Uterus (tissue), 4 donors: ENCODE measurements around the gene PPP2R2C. TPM values are rescaled to one million over a fixed set of nuclear protein-coding genes. Genes with fewer than 3 reads are reported as not detected.

ENCODE experiments used
- DNase-seq, 2 donors: peaks; one replicate each; pipeline ENCODE4 v3.0.0-alpha.2; 2019 to 2020
- H3K27ac ChIP-seq, 2 donors: fragments of 200-600 bp; sonication (generic); 1 replicate in 1 of 2; 2 replicates in 1 of 2; pipeline ENCODE4 v1.5.1; 2016 to 2018
- H3K27me3 ChIP-seq, 2 donors: fragments of 200-600 bp; sonication (generic); one replicate each; pipeline ENCODE4 v1.5.1; 2018 to 2019; ENCODE audit warnings: control low read depth in 1 of 2
- H3K36me3 ChIP-seq, 2 donors: fragments of 200-600 bp; sonication (generic); one replicate each; pipeline ENCODE4 v1.5.1; 2019; ENCODE audit warnings: control low read depth in 1 of 2
- H3K4me1 ChIP-seq, 2 donors: fragments of 200-600 bp; sonication (generic); one replicate each; pipeline ENCODE4 v1.5.1; 2018 to 2019; ENCODE audit warnings: control low read depth in 1 of 2
- H3K4me3 ChIP-seq, 2 donors: fragments of 200-600 bp; sonication (generic); 1 replicate in 1 of 2; 2 replicates in 1 of 2; pipeline ENCODE4 v1.5.1; 2018 to 2019; ENCODE audit warnings: mild to moderate bottlenecking in 1 of 2
- H3K9me3 ChIP-seq, 2 donors: fragments of 200-600 bp; sonication (generic); one replicate each; pipeline ENCODE4 v1.5.1; 2019; ENCODE audit warnings: control low read depth in 1 of 2
- POLR2A ChIP-seq, 2 donors: fragments of 450-650 bp; IDR thresholded peaks; one replicate each; pipeline ENCODE4 v1.6.1; 2016; ENCODE audit warnings: antibody characterized with exemption in 2 of 2, mild to moderate bottlenecking in 1 of 2, moderate library complexity in 1 of 2
- intact Hi-C: fragments of 100-400 bp; cut with DNase I; formaldehyde crosslinking; loops from one replicate; pipeline ENCODE4 v1.15.1; 2023; ENCODE audit warnings: low total_unique reads
- total RNA-seq, 4 donors: library from RNA; depleted of rRNA in 3 of 4; stranded (reverse); fragments of >200 nt in 3 of 4; gene quantifications; one replicate each; pipeline versions ENCODE4 v1.1.0 to v1.2.4, GENCODE V29; 2014 to 2023
- TF ChIP-seq, protein P1 (sequence below), 4 experiments: fragments of 200-600 bp in 2 of 4; fragments of 450-650 bp in 2 of 4; sonication (generic) in 2 of 4; IDR thresholded peaks; one replicate each; pipeline ENCODE4 v1.5.1; 2016 to 2019; ENCODE audit warnings: antibody characterized with exemption in 4 of 4, mild to moderate bottlenecking in 2 of 4, moderate library complexity in 1 of 4
- donor health status: DM: yes; HTN: yes; CAD: no.

Gene PPP2R2C
- total RNA-seq, 4 donors from 2014 or later, result 2.9 to 49.1 (median 27.3) TPM

DNA sequence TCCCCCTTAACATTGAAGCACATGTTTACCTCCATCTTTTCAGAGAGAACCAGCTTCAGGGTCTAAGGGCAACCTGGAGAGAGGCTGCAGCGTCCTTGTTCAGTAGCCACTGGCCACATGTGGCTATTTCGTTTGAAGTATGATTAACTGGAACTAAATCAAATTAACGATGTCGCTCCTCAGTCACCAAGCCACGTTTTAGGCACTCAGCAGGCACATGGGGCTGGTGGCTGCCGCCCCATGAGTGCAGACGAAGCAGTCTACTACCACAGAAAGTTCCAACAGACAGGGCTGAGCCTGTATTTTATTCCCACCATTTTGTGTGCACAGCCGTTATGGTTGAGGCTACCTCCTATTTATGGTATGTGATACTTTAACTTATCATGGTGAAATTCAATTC, 103.4 kb downstream of the PPP2R2C start:
- no peak overlapping the region for H3K27ac ChIP-seq
- H3K27me3 ChIP-seq, result no peaks in the 10 kb centered on the region
- no peaks in the 10 kb centered on the region for H3K4me1 ChIP-seq
- no peak overlapping the region for H3K4me3 ChIP-seq
- no peaks in the 10 kb centered on the region for H3K9me3 ChIP-seq
- TF ChIP-seq, protein P1, sequence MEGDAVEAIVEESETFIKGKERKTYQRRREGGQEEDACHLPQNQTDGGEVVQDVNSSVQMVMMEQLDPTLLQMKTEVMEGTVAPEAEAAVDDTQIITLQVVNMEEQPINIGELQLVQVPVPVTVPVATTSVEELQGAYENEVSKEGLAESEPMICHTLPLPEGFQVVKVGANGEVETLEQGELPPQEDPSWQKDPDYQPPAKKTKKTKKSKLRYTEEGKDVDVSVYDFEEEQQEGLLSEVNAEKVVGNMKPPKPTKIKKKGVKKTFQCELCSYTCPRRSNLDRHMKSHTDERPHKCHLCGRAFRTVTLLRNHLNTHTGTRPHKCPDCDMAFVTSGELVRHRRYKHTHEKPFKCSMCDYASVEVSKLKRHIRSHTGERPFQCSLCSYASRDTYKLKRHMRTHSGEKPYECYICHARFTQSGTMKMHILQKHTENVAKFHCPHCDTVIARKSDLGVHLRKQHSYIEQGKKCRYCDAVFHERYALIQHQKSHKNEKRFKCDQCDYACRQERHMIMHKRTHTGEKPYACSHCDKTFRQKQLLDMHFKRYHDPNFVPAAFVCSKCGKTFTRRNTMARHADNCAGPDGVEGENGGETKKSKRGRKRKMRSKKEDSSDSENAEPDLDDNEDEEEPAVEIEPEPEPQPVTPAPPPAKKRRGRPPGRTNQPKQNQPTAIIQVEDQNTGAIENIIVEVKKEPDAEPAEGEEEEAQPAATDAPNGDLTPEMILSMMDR (IDR thresholded peaks at IDR 0.05), result no peak
- TF ChIP-seq POLR2A (IDR thresholded peaks at IDR 0.05), result no peak
- no peak for DNase-seq
- intact Hi-C loops, result no loop called here
- H3K36me3 ChIP-seq, result no peaks in the 10 kb centered on the region

DNA sequence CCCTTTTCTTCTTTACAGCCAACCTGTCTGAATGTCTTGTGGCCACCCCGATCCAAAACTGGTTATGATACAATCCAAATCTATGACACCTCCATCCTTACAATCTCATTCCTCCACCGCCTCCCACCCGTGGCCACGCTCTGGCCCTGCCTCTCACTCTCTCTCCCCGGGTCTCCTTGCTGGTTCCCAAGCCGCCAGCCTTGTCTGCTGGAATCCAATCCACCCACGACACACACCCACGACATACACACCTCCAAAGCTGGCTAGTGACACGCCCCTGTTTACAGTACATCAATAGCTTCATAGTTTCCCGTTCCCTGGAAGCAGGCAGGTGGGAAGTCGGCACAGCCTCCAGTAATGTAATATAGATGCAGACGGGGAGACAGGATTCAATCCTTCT, 103.8 kb downstream of the PPP2R2C start:
- Histone ChIP-seq H3K4me1 (no peaks in the 10 kb centered on the region), H3K36me3 (no peaks in the 10 kb centered on the region), H3K4me3 (no peak overlapping the region), H3K27me3 (no peaks in the 10 kb centered on the region), H3K9me3 (no peaks in the 10 kb centered on the region), H3K27ac (no peak overlapping the region)
- TF ChIP-seq POLR2A (IDR thresholded peaks at IDR 0.05), result no peak
- TF ChIP-seq, protein P1 (IDR thresholded peaks at IDR 0.05), result no peak
- no peak for DNase-seq
- intact Hi-C loops, result no loop called here

DNA sequence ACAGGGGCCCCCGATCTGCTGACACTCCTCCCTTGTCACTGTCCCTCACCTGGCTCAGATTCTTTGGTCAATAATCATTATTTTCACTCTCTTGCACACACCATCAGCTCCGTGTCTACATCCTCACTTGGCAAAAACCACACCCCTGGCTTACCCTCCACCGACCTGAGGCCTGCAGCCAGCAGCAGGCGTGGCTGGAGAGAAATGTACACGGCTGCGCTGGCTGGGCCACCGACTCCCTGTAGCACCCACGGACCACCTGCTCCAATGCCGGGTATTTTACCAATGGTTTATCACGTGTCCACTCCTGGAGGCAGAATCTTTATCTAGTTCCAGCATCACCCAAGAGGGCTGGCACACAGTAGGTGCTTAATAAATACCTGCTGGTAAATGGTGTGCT, 104.3 kb downstream of the PPP2R2C start:
- Histone ChIP-seq H3K27ac (no peak overlapping the region), H3K4me1 (no peaks in the 10 kb centered on the region), H3K27me3 (no peaks in the 10 kb centered on the region), H3K9me3 (no peaks in the 10 kb centered on the region), H3K36me3 (no peaks in the 10 kb centered on the region), H3K4me3 (no peak overlapping the region)
- TF ChIP-seq POLR2A (IDR thresholded peaks at IDR 0.05), result no peak
- TF ChIP-seq, protein P1 (IDR thresholded peaks at IDR 0.05), result no peak
- intact Hi-C loops, result no loop called here
- no peak for DNase-seq

DNA sequence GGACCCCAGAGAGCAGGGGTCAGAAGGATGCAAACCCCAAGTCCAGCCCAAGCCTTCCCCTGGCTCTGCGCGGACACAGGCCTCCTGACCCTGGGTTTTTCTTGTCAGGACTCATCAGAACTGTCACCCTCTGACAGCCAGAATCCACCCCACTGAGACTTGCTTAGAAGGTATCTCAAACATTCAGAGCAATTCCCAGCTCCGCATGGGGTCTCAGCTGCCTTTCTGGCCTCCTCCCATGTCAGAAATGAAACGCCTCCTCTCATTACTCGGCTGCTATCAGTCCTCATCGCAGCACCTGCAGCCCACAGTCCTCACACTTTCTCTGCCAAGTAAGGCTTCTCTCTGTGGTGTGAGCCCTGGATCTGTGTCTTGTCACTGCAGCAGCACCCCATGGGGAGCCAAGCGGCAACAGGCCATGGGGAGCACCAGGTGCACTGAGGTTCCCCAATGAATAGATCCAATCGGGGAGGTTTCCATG, 105.0 kb downstream of the PPP2R2C start:
- intact Hi-C loops, result no loop called here
- TF ChIP-seq, protein P1 (IDR thresholded peaks at IDR 0.05), result no peak
- no peak for TF ChIP-seq POLR2A (IDR thresholded peaks at IDR 0.05)
- no peaks in the 10 kb centered on the region for H3K27me3 ChIP-seq

DNA sequence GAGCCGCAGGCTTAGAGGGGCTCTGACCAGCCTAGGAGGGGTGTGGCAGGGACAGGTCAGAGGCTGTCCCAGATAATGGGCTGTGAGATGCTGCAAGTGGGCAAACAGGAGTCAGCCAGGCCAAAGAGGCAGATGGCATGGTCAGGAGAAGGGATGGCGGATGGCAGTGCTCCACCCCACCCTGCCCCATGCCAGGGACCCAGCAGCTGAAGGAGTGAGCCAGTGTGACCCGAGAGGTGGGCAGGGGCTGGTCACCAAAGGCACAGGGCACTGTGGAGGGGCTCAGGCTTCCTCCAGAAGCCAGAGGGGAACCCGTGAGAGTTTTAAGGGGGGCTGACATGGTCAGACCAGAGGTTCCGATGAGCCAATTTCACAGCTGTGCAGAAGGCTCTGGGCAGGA, 105.8 kb downstream of the PPP2R2C start:
- Histone ChIP-seq H3K9me3 (no peaks in the 10 kb centered on the region), H3K4me1 (no peaks in the 10 kb centered on the region), H3K27me3 (no peaks in the 10 kb centered on the region), H3K27ac (no peak overlapping the region), H3K4me3 (no peak overlapping the region), H3K36me3 (no peaks in the 10 kb centered on the region)
- intact Hi-C loops, result no loop called here
- no peak for TF ChIP-seq POLR2A (IDR thresholded peaks at IDR 0.05)
- TF ChIP-seq, protein P1 (IDR thresholded peaks at IDR 0.05), result no peak
- no peak for DNase-seq

More for the DNA sequence above, 105.0 kb downstream of the PPP2R2C start:
- H3K36me3 ChIP-seq, result no peaks in the 10 kb centered on the region
- H3K4me1 ChIP-seq, result no peaks in the 10 kb centered on the region
- no peaks in the 10 kb centered on the region for H3K9me3 ChIP-seq
- no peak overlapping the region for H3K4me3 ChIP-seq
- DNase-seq, result no peak
- no peak overlapping the region for H3K27ac ChIP-seq
